Measurements from ENCODE around the gene PISD. TPM values are rescaled to one million over a fixed set of nuclear protein-coding genes. Genes with fewer than 3 reads are reported as not detected.

Gene PISD
- total and polyA plus RNA-seq, 9 of the 15 experiments (the other 6 are each of a cell fraction or from before 2014, with no cell fraction given) = 24.5 to 65.9 (median 36.6) TPM

DNA sequence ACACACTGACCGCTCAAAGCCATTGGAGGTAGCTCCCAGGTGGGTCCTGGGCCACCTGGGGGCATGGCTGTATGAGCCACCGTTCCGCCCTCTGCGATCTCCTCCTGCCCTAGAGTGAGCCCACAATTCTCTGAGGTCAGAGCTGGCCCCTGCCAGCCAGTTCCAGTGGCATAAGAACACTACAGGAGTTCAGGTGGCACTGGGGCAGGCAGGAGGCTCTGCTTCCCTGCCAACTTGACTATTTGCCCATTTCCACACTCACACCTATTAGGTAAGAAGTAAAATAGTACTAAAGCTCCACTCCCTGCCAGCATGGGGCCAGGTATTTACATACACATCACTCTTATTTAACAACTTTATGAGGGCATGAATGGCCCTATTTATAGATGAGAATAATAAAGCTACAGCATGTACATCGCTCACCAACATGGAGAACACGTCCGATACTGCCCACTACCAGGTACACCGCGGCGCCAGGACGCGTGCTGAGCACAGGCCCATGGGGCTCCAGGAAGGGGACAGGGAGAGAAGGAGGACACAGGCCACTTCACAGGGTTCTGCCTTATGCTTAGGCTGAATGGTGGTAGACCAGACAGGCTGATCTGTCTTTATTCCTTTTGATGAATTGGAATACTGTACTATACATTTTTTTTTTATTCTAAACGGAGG, 26.2 kb downstream of the PISD start:
- intact Hi-C loops (cut with micrococcal nuclease) (no loop called here), in situ Hi-C loops (cut with MboI) (no loop called here)
- TF ChIP-seq OTX1 (CRISPR knock-in tag; IDR thresholded peaks at IDR 0.05) = no peak
- TF ChIP-seq KDM5B (IDR thresholded peaks at IDR 0.05; ENCODE audit: insufficient replicate concordance, low read depth, low read length) = no peak
- TF ChIP-seq RCOR1 (IDR thresholded peaks at IDR 0.05; ENCODE audit: borderline replicate concordance in 1 of 2, low read depth in 2 of 2, low read length in 2 of 2) = no peak
- TF ChIP-seq DDX20 (tag; IDR thresholded peaks at IDR 0.05; ENCODE audit: low read depth) = no peak
- TF ChIP-seq SMC3 (conservative IDR thresholded peaks at IDR 0.05; ENCODE audit: insufficient read depth, low read depth, low read length) = no peak
- TF ChIP-seq CCAR2 (IDR thresholded peaks at IDR 0.05; ENCODE audit: low read depth, low read length) = no peak
- TF ChIP-seq ZBTB8A (IDR thresholded peaks at IDR 0.05; ENCODE audit: partially characterized antibody) = no peak
- no peak for TF ChIP-seq XRCC4 (IDR thresholded peaks at IDR 0.05; ENCODE audit: extremely low read depth, insufficient read depth, insufficient read length)
- no peak for TF ChIP-seq NUFIP1 (IDR thresholded peaks at IDR 0.05; ENCODE audit: partially characterized antibody)
- no peak for ATAC-seq
- Histone ChIP-seq H3K36me3 (ENCODE audit: control insufficient read depth, insufficient read depth, low read length) (no peaks in the 10 kb centered on the region), H3K9me3 (replicated peaks; ENCODE audit: control insufficient read depth, insufficient read depth, low read depth, low read length) (no peaks in the 10 kb centered on the region), H3K4me3 (no peak overlapping the region), H3K79me2 (ENCODE audit: control insufficient read depth, insufficient read depth, low read length) (peaks cover 26% of the 10 kb centered on the region), H3K27me3 (ENCODE audit: control insufficient read depth in 2 of 2, insufficient read depth in 2 of 2, low read length in 2 of 2) (no peaks in the 10 kb centered on the region), H3K4me1 (replicated peaks in 1 of 2; ENCODE audit: control insufficient read depth in 2 of 2, insufficient read depth in 2 of 2, low read length in 2 of 2) (peaks cover 4 to 26% of the 10 kb centered on the region in 2 experiments; a peak in 3 of 5 replicates), H3K27ac (ENCODE audit: extremely low read depth, low read depth, low read length) (no peak overlapping the region), H3K4me2 (ENCODE audit: insufficient read depth, low read length) (no peak overlapping the region), H3K9me1 (ENCODE audit: control insufficient read depth, insufficient read depth, low read length) (no peaks in the 10 kb centered on the region), H4K20me1 (replicated peaks; ENCODE audit: control insufficient read depth, insufficient read depth, low read length) (no peaks in the 10 kb centered on the region), H2AFZ (ENCODE audit: low read depth, low read length) (no peak overlapping the region), H3K9ac (ENCODE audit: insufficient read depth in 1 of 2, low read depth in 2 of 2, low read length in 2 of 2) (no peak overlapping the region)
- CTCF ChIA-PET (ENCODE audit: low intra/inter-chr PET ratio) = no interaction called here
- POLR2A ChIA-PET = interaction anchor here (0.6 to 1.1 kb wide), 3 partner anchors 11 to 412 kb away, joined by 3 to 4 read pairs (median 3); no protein-coding TSS in a partner anchor
- FAIRE-seq = no peak
- no peak for DNase-seq (ENCODE audit: extremely low read depth in 1 of 4, low spot score in 3 of 4)
- WGBS (ENCODE audit: insufficient coverage, low coverage, missing lambda C conversion rate) = 85% methylated on average over 7 of the region's 13 CpGs
- no TSS peak for BruUV-seq (replicated peaks)
